GM12875 (cell line): ENCODE measurements around the gene EDIL3.

Source experiments
- H3K4me3 ChIP-seq: one replicate; pipeline ENCODE4 v1.5.1; 2011; ENCODE audit warnings: low read depth, low read length, control low read depth
- TF ChIP-seq, protein P1 (sequence below): IDR thresholded peaks from 2 replicates; pipeline ENCODE4 v1.5.1; 2011; ENCODE audit warnings: low read depth, mild to moderate bottlenecking, control low read depth, inconsistent platforms, low read length, moderate library complexity, borderline replicate concordance; ENCODE audit not compliant: insufficient read depth

Gene EDIL3

DNA sequence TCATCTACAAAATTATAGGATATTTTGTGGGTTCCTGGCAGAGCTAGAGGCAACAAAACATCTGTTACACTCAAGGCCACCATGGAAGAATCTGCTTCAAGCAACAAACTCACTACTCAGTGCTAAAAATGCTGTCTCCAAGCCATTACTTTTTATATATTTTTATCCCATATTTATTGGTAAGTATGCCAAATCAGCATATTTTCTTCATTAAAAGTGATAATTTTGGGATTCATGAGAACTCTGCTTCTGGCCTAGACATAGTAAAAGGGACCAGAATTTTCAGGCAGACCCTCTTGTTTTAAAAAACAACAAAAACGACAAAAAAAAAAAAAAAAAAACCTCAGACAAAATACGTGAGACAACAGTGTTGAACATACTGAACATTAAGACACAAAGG lies 236.0 kb downstream of the EDIL3 start:
- TF ChIP-seq, protein P1, sequence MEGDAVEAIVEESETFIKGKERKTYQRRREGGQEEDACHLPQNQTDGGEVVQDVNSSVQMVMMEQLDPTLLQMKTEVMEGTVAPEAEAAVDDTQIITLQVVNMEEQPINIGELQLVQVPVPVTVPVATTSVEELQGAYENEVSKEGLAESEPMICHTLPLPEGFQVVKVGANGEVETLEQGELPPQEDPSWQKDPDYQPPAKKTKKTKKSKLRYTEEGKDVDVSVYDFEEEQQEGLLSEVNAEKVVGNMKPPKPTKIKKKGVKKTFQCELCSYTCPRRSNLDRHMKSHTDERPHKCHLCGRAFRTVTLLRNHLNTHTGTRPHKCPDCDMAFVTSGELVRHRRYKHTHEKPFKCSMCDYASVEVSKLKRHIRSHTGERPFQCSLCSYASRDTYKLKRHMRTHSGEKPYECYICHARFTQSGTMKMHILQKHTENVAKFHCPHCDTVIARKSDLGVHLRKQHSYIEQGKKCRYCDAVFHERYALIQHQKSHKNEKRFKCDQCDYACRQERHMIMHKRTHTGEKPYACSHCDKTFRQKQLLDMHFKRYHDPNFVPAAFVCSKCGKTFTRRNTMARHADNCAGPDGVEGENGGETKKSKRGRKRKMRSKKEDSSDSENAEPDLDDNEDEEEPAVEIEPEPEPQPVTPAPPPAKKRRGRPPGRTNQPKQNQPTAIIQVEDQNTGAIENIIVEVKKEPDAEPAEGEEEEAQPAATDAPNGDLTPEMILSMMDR: no peak
- H3K4me3 ChIP-seq: no peak overlapping the region

DNA sequence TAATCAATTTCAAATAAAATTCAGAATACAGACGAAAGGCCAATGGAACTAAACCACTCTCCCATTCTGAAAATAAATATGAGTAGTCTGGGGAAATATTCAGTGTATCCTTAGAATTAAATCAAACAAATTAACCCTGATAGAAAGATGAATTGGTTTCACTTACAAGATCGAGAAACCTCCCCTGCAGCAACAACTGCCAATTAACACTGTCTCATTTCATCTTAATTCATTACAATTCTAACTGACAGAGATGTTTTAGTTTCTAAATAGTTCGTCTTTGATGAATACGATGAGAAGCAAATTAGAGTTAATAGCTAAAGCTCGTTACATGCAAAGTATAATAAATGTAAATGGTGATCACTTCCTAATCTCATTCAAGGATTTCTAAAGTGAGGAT lies 247.1 kb downstream of the EDIL3 start:
- TF ChIP-seq, protein P1: no peak
- no peak overlapping the region for H3K4me3 ChIP-seq

DNA sequence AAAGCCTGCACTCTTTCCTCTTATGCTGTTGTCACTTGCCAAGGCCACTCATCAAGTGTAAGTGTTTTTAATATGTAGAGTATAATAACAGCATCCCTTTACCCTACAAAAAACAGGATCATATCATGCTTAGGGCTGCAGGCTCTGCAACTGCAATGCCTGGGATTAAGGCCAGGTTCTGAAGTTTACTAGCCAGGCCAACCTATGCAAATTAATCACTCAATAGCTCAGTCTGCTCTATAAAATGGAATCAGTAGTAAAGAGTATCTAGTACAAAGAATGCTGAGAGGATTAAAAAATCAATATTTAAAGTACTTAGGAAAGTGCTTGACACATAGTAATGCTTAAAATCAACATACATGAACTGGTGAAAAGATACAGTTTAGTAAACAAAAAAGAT lies 253.3 kb downstream of the EDIL3 start:
- H3K4me3 ChIP-seq: no peak overlapping the region
- TF ChIP-seq, protein P1: no peak

DNA sequence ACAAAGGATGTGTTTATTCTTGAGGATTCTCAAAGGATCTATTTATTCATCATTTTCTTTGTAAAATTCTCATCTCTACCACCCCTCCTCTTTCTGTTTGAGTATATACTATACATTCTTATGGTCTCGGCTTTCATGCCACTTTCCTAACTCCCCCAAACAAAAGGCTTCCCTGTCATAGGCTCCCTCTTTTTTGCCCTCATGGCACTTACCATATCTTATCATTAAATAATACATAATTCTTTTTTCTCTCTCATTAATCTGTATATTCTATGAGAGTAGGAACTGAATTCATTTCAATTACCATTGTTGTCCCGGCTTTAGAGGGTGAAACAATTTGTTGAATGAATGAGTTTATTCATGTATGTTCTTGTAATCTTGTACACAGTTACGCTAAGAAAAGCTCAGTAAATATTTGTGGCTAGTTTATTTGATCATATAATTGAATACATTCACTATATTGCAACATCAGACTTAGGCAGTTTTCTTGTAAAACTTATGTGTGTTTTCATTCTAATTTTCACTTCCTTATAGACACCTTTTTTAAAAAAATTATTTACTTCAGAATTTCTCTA lies 254.6 kb downstream of the EDIL3 start:
- H3K4me3 ChIP-seq: no peak overlapping the region
- TF ChIP-seq, protein P1: no peak

DNA sequence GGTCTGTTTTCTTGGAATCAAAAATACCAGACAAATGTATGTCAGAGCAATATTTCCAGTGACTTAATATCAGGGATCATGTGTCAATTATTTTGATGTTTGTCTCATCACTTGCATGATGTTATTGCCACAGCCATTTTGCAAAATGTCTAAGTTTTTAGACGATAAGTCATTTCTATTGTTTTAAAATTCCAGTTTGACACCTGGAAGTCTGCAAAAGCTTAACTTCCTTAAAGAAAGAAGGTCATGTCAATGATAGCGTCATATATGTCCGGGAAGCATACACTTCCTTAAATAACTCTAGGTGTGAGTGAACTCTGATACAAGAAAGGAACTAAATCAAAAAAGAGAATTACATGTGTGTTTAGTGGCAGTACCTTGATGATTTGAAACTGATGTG lies 259.5 kb downstream of the EDIL3 start:
- TF ChIP-seq, protein P1: no peak
- no peak overlapping the region for H3K4me3 ChIP-seq

DNA sequence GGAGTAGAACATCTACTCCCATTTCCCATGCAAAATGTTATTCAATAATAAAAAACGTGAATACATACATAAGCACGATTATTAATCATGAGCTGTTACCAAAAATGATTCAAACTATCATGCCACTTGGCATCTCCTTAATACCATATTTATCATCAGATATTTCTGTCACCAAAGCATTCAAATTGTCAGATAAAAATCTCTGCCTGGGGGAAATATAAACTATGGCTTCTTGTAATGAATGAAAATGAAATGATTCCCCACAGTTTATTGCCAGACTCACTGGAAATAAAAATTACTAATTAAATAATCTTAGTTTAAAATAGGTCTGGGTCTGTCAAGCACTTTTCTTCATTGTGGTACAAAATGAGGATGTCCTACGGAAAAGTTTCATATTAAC lies 265.4 kb downstream of the EDIL3 start:
- H3K4me3 ChIP-seq: no peak overlapping the region
- TF ChIP-seq, protein P1: no peak

DNA sequence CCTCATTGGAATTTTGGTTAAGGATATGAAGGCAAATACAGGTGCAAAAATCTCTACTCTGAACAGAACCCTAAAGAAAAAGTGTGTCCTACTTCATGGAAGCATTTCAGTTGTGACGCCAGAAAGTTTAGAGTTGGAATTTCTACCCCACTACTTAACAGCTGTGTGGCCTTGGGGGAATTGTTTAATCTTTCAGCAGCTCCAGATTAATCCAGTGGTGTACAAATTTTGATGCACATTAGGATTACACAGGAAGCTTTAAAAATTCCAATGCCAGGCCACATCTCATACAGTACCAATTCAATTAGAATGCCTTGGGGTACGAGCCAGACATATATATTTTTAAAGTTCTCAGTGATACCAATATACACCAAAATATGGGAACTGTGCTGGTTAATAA lies 266.1 kb downstream of the EDIL3 start:
- TF ChIP-seq, protein P1: no peak
- H3K4me3 ChIP-seq: no peak overlapping the region
